HK-2 (cell line): Measurements from ENCODE around the gene SERINC5.

Experiments used
- DNase-seq: peaks from one replicate; pipeline ENCODE4 v3.0.0-alpha.2; 2018; ENCODE audit not compliant: unreplicated experiment

The SERINC5 gene

DNA sequence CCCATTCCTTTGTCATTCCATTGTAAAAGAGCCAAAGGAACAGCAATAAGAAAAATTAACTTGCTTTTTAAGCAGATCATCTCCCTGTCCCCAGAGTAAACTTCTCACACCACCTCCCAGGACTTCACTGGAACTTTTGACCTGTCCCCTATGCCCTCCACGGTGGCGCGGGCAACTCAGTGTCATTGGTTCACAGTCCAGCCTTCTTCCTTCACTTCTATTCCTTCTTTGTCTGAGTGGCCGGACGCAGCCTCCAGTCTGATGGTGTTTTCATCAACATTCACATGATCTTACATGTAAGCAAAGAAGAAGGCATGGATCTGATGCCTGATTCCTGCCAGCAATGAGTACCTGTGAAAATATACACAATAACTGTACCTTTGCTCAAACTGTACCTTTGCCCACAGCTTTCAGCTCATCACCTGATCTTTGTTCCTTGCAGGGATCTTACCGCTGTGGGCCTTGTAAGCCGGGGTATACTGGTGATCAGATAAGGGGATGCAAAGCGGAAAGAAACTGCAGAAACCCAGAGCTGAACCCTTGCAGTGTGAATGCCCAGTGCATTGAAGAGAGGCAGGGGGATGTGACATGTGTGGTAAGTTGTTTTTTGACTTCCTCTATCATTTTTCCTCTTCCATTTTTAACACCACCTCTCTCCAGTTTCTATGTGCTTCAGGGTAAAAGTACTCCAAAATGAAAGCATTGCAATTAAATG, 188.2 kb downstream of the SERINC5 start:
- no peak for DNase-seq

DNA sequence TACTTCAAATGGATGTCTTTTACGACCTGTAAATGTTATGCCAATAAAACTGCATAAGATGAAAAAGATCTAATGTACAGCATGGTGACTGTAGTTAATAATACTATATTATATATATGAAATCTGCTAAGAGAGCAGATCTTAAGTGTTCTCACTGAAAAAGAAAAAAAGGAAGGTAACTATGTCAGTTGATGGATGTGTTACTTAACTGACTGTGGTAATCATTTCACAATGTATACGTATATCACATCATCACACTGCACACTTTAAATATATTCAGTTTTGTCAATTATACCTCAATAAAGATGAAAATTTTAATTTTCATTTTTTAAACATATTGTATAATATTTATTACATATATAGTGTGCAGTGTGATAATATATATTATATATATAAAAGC, 188.8 kb downstream of the SERINC5 start:
- DNase-seq = no peak

DNA sequence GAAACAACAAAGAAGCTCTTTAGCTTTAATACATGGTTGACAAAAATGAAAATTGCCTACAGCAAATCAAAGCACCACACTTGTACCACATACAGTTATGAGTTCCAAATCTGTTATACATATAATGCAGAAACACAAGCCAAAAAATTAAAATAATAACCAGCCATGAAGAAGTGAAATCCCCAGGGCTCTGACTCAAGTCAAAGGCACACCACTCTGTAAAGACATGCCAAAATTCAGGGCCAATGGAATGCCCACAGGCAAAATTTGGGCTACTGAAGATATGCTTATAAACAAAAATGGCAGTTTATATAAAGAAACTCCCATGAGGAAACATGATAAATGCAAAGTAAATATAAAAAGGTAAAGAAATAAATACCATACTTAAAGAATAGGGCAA, 191.7 kb downstream of the SERINC5 start:
- DNase-seq = no peak
